CD1c-positive myeloid dendritic cell (primary cell): Measurements from ENCODE around the gene ARGFX.
"Not testable (repeated sequence)": the region's sequence is repeated elsewhere in the genome, so short reads cannot be mapped to it uniquely, and the experiment has no call there.

ENCODE experiments used
- DNase-seq: peaks from one replicate; pipeline ENCODE4 v3.0.0-alpha.2; 2016; ENCODE audit errors: extremely low spot score

Gene ARGFX

DNA sequence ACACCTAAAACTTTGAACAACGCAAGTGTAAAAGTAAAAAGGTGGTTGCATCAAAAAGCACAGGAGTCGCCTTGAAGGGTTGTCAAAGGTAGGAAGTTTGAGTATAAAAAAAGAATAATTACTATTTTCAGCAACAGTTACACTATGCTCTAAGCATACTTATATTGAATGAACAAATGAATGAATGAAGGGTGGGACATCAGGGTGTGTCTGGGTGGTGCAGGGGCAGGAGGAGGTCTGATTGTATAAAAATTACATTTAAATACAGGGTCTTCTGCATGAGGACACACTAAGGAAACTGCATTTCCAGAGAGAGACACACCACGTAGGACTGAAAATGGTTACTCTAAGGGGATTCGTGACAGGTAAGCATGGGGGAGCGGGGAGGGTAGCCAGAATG, at the start of gene ARGFX:
Gene ARGFX, plus strand, starts transcription at position 301 of the 400 bp plus-strand sequence. CDS start 2,765 bp downstream, outside the sequence.
- DNase-seq, result no peak

DNA sequence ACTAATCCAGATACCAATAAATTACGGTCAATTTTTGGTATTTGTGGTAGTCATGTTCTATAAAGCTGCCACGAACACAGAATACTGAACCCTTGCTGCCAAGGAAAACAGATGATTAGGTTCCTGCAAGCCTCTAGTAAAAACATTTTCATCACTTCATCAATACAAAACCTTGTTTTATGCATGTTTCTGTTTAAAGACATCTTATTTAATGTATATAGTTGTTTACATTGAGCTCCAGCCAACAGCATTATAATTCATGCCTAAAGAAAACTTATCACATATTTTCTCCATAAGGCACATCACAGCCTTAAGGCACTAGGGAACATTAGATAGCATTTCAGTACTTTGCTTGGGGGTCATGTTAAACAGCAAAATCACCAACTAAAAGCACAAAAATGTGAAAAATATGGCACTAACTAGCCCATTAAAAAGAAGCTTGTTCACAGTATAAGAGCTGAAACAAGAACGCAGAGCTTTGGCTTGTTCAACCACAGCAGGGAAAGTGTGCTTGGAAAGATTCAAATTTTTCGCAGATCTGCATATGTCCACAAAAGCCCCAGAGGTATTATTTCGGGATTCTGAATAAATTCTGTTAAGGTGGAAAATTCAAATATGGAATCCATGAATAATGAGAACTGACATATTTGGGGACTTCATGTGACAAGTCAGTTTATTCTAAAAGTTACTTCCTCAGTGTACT, 49.6 kb upstream of the ARGFX start:
- no peak for DNase-seq

DNA sequence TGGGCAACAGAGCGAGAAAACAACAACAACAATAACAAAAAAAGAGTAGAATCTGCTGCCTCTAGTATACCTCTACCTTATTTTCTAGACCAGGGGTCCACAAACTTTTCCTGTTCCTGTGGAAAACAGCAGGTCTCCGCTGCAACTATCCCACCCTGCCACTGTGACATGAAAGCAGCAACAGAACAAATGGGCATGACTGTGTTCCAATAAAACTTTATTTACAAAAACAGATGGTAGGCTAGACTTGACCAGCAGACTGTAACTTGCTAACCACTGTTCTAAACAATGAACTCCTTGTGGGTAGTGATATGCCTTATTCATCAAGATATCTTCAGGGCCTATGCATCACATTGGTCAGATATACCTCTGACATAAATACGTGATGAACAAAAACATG, 47.2 kb upstream of the ARGFX start:
- no peak for DNase-seq

DNA sequence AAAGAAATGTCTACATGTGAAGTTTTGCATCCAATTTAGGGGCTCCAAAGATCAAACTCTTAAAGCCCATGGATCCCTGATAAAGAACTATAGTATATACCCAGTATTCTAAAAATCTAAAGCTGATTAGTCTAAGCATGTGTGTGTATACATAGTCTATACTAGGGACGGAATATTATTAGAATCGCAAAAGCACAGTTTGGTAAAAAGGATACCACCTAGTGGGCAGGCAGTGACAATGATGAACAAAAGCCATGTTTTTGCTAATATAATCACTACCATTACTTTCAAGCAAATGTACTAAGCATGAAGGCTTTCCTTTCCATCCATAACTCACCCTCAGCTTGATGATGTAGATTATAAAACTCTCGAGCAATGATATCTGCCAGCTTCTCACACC, 38.4 kb upstream of the ARGFX start:
- DNase-seq, result no peak

DNA sequence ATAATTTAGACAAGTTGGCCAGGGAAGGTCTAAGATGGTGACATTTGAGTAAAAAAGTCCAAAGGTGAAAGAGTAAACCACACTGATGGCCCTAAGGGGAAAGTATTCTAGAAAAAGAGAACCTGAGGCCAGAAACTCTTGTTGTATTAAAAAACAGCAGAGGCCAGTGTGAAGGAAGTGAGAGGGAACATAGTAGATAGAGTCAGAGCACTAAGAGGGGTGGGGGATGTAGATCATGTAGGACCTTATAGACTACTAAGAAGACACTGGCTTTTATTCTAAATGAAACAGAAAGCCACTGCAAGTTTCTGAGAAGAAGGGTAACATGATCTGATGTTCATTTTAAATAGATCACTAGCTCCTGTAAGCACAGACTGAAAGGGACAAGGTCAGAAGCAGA, 36.5 kb upstream of the ARGFX start:
- DNase-seq, result no peak

DNA sequence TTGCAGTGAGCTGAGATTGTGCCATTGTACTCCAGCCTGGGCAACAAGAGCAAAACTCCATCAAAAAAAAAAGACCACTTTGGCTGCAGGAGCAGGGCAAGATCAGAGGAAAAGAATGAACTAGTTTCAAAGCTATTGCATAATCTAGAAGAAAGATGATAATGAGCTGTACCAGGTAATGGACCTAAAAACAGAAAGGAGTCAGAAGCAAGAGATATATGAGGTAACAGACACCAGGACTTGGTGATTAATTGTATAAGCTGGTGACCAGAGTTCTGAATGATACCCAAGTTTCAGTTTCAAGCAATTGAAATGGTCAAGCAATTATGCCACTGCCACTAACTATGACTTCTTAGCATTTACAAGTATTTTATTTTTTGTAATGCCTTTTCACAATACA, 24.8 kb upstream of the ARGFX start:
- DNase-seq, result no peak

DNA sequence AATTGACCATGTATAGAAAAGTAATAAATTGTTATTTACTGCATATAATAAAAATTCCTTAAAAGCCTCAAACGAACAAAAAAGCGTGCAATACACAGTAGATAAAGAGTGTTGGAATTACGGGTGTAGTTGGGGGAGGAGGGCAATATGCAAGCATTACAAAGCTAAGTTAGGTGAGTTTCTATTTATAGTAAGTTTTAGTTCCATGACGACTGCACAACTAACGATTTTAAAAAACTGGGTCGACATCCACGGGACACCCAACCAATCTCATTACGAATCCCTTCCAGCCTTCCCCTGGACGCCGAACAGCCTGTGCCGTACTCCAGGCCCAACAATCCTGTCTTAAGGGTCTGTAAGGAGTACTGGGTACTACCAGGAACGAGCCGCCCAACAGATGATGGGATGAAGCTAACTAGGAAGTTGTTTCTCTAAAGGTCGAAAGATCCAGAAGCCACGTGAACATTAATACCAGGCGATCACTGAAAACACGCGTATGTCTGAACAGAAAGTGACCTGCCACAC, 22.6 kb upstream of the ARGFX start:
- peak; percentile 11 for DNase-seq

DNA sequence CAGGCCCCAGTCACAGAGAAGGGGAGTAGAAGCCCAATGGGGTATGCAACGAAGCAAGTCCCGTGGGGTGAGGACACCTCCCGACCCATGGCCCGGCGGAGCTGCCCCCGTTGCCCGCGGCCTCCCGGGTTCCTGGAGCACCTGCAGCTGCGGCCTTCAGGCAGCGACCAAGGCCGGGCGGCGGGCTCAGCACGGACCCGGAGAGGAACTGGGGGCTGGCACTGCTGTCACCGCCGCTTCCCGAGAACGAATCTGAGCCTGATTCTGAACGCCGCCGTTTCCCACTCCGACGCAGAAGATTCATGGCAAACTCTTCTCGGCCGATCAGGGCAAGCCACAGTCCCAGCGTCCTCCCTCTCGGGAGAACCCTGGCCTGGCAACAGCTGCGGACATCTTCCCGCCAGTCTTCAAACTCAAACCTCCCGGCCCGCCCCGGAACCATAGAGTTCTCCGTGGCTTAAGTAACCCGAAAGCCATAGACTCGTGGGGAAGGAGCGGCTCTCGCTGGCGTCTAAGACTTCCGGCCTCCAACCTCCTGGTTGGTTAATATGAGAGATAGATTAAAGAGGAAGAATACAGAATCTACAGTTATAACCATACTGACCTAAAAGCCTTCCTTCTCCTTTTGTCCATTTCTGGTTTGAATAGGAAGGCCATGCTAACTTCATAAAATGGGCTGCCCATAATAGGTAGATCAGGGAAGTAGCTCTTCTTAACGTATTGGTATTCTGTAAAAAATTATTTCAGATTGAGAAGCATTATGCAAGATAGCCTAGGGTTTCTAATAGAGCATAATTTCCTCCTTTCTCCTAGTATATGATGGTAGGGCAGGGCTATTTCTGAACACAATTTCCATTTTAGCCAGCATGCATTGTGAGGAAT, 21.9 kb upstream of the ARGFX start, which contains the start of gene POLQ:
Gene POLQ, minus strand, starts transcription at position 415 of the 882 bp plus-strand sequence. Its CDS starts 111 bp downstream, at position 304.
- DNase-seq, result peak; percentile 97

DNA sequence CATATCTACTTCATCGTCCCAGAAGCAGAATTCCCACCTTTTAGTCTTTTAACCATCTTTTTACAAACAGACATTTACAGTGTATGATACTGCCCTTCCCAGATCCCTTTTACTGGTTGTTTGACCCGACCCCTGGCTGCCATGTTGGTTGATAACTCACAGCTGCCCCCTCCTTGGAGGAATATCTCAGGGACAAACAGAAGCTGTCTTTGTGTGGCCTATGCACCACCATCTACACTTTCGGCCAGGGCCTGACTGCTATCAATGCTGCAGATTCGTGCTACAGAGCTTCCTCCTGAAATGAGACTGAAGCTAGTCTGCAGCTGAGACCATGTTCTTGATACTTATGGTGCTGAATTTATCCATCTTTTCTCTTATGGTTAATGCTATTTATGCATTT, 15.4 kb upstream of the ARGFX start:
- no peak for DNase-seq

DNA sequence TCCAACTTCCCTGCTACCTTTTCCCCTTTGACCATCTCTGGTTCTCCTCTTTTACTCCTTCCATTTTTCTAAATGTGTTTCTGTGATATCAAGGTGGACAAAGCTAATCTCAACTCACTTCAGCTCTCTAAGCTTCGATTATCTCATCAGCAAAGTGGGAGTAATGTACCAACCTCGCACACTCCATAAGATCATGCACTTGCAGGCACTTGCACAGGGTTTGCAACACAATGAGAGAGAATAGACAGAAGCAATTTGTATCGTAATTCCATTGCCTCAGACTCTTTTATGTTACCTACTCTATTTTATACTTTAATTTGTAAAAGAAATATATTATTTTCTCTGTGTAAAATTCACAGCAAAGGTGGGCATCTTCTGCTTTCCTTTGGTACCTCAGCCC, 15.0 kb upstream of the ARGFX start:
- DNase-seq, result no peak

DNA sequence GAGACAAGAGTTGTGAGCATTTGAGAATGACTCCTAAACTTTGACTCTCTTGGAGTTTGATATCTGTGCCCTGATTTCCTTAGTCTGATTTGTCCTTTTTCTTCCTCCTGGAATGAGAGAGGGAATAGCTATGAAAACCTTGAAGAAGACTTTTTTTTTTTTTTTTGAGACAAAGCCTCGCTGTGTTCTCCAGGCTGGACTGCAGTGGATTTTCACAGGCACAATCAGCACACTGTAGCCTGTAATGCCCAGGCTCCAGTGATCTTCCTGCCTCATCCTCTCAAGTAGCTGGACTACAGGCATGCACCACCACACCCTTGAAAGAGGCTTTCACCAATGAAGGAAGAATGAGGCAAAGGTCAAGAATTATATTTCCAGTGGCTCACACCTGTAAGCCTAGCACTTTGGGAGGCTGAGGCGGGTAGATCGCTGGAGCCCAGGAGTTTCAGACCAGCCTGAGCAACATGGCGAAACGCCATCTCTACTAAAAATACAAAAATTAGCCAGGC, 10.3 kb upstream of the ARGFX start:
- DNase-seq, result no peak

DNA sequence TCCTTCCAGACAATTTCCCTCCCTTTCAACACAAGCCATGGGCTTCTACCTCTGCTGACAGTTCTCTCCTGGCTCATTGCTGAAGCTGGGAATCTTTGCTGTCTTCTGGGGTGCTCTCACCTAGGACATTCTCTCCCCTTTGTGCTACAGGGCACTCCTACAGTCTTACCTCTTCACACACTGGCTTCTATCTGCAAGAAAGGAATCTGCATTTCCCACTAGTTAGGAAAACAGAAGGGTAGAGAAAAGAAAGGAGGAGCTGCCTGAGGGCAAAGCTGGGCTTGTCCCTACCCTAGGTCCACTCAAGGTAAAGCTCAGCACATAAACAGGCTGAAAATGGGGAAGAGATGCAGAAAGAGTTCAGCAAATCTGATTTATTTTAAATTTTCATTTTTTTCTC, 5.6 kb upstream of the ARGFX start:
- no peak for DNase-seq

DNA sequence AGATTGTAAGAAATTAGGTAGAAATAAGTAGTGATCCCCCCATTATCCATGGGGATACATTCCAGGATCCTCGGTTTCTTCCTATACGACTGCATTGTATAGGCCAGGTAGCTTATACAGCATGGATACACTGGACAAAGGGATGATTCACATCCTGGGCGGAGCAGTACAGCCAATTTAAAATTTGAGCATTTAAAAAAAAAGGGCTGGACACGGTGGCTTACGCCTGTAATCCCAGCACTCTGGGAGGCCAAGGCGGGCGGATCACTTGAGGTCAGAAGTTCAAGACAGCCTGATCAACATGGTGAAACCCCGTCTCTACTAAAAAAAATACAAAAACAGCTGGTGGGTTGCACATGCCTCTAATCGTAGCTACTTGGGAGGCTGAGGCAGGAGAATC, 976 bp upstream of the ARGFX start:
- no peak for DNase-seq

DNA sequence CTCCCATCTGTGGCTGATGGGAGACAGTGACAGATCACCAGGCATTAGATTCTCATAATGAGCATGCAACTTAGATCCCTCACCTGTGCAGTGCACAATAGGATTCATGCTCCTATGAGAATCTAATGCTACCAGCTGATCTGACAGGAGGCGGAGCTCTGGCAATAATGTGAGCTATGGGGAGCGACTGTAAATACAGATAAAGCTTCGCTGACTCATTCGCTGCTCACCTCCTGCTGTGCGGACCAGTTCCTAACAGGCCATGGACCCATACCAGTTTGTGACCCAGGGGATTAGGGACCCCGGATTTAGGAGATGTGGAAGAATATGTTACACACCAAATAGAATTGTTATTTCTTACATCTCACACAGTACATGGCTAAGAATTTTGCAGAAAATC, 6.7 kb downstream of the ARGFX start:
- no peak for DNase-seq

DNA sequence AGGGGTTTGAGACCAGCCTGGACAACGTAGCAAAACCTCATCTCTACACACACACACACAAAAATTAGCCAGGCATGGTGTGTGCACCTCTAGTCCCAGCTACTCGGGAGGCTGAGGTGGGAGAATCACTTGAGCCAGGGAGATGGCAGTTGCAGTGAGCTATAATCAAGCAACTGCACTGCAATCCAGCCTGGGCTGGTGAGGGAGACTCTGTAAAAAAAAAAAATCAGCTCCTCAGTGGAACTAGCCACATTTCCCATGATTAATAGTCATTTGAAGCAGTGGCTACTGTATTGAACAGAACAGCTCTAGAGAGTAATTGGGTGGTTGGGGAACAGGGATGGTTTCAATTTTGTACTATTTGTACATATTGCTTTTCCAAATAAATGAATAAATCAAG, 13.9 kb downstream of the ARGFX start:
- no peak for DNase-seq

DNA sequence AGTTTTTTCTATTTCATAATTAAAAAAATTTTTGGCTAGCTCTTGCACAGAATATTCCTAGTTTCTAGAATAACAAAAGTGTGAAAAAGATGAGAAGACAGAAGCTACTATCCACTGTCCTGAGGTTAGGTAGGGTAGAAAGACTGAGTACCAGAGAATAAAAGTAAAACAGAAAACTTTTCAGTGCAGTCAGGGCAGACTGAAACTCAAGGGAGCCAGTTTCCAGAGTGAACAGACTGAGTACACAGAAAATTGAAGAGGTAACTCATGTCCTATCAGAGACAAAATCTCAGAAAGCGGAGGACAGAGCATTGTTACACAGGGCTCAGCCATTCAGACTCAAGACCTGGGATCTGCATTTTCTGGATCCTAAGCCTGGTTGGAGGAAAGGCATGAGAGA, 16.7 kb downstream of the ARGFX start:
- DNase-seq, result no peak

DNA sequence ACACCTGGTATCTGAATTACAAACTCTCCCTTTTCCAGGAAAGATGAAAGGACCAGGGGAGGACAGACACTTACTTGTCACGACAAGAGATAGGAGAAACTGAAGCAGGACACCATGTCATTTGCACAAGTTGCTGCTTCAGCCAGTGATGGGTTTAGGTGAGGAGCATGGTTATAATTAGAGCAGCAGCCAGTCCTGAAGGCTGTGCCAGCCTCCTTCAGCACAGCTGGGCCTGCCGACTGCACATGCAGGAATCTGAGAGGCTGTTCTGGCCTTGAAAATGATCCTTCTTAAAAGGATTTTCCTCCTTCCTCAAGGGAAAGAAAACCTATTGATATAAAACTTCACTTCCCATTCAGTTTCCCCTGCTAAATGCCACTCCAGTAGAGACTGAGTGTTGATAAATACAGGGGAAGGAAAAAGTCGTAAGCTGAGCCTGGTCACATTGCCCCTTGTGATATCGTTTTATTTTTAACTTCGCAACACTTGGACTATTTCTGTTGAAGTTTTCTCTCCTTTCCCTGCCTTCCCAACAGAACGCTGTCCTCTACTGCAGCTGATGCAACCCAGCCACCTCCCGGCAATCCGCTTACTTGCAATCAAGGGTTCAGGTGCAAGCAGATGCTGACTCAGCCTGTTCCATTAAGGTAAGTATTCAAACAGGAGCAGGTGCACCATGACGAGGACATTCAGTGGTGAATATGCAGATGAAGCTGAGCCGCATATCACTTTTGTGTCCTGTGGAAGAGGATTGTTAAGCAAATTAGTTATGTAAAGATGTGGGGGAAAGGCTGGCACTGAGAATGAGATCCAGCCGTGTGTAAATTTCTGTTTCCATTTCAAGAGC, 25.3 kb downstream of the ARGFX start, which contains the start of gene FBXO40:
Gene FBXO40, plus strand, starts transcription at position 524 of the 847 bp plus-strand sequence. CDS start 27,197 bp downstream, outside the sequence.
- no peak for DNase-seq

DNA sequence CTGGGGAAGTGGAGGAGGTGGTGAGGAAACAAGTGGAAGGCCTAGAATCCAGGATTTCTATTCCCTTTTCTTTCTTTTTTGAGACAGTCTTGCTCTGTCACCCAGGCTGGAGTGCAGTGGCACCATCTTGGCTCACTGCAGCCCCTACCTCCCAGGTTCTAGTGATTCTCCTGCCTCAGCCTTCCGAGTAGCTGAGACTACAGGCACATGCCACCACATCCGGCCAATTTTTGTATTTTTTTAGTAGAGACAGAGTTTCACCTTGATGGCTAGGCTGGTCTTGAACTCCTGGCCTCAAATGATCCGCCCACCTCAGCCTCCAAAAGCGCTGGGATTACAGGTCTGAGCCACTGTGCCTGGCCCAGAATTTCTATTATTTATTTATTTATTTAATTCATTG, 26.1 kb downstream of the ARGFX start:
- not testable (repeated sequence) for DNase-seq

DNA sequence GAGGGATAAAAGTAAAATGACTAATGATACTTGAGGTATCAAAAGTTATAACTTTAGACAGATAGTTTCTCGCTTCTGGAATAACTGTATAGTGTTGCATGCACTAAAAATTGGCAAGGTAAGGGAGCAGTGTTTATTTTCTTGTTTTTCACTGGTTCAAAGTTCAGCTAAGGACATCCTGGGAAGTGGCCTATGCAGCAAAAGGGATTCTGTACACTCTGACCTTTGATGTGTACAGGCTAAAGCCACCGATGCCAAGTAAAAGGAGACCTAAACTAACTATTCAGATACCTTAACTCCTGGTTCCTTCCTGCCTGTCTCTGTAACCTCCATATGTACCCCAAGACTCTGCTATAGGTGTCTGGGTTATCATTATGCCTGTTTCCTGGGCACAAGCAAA, 27.1 kb downstream of the ARGFX start:
- no peak for DNase-seq

DNA sequence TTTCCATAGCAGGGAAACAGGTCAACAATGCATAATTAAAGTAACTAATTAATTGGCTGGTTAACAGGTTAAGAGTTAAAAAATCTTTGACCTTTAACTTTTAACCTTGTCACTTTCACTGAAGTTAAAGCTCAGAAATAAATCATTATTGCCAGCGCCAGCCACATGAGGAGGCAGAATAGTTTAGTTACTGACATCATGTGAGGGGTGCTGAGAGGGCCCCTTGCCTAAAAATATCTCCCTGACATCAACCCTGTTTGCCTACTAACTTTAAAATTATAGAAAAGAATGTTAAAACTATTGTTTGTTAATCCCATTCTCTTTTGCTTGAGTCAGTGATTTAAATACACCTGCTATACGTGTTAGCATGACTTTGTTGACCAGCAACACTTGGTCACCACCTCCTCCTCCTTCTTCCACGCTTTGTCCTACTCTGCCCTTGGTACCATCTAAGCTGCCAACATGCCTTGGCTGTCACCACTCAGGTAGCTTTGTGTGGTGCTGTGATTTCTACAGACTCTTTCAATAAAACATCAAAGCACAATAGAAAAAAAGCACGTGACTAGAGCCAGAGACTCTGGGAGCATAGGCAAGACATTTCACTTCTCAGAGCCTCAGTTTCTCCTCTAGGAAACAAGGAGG, 28.1 kb downstream of the ARGFX start:
- DNase-seq, result no peak

DNA sequence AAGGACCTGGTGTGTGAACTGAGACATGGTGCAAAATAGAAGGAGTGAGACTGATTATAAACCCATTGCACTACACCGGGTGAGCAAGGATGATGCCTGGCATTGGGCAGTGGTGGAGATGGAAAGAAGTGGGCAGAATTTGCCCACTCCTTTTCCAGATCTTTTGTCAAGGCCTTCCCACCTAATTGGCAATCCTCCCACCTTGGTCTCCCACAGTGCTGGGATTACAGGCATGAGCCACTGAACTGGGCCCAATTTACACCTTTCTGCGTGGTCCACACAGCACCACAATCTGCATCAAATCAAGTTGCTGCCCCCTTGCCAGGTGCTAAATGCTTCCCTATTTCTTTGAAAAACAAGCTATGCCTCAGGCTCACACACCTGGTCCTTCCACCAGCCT, 30.8 kb downstream of the ARGFX start:
- DNase-seq, result no peak
